ENCODE data around the gene RAB44.

GRCh38 chr6:36713846-36714245 is 16.2 kb downstream of the RAB44 start:
- TF ChIP-seq GATA2 (IDR thresholded peaks at IDR 0.05; ENCODE audit: low read depth, low read length), result no peak
- no peak for TF ChIP-seq GATA3 (IDR thresholded peaks at IDR 0.05; ENCODE audit: low read depth, low read length)

Measured in SH-SY5Y (cell line).